H1 (cell line): ENCODE data around the gene SGK2. TPM values are rescaled to one million over a fixed set of nuclear protein-coding genes. Genes with fewer than 3 reads are reported as not detected.

Experiments used
- CTCF ChIA-PET: fragments of 300-600 bp; sonication (Branson Sonifier 250); formaldehyde crosslinking; loops from one replicate; lab custom pipeline; 2021; ENCODE audit not compliant: partially characterized antibody; lab: Charles Lee
- POLR2A ChIA-PET: fragments of 300-600 bp; sonication (Branson Sonifier 250); formaldehyde crosslinking; loops from one replicate; lab custom pipeline; 2021; ENCODE audit warnings: inconsistent platforms; ENCODE audit not compliant: partially characterized antibody; lab: Charles Lee
- DNase-seq, 2 experiments: peaks; one replicate each; pipeline versions ENCODE4 v3.0.0 to v3.0.0-alpha.2; 2010 to 2022; ENCODE audit warnings: low spot score in 2 of 2, low read depth in 1 of 2, mixed read lengths in 1 of 2
- FAIRE-seq: peaks from 2 replicates; lab custom pipeline; 2011; peaks lifted over from hg19 to GRCh38; lab: Jason Lieb, UNC
- H2AFZ ChIP-seq: 2 replicates; pipeline ENCODE4 v1.8.1; 2012; ENCODE audit warnings: low read length, inconsistent platforms
- H2AK5ac ChIP-seq: 2 replicates; pipeline ENCODE4 v1.6.1; 2013; ENCODE audit warnings: low read depth, low read length
- H2BK120ac ChIP-seq: replicated peaks from 2 replicates; pipeline ENCODE3; 2013; ENCODE audit warnings: low read depth, low read length, inconsistent platforms
- H2BK12ac ChIP-seq: 2 replicates; pipeline ENCODE4 v1.6.1; 2013; ENCODE audit warnings: low read depth, low read length
- H2BK15ac ChIP-seq: 2 replicates; pipeline ENCODE4 v1.6.1; 2013; ENCODE audit warnings: low read length
- H2BK20ac ChIP-seq: 2 replicates; pipeline ENCODE4 v1.6.1; 2013; ENCODE audit warnings: low read length
- H2BK5ac ChIP-seq: 2 replicates; pipeline ENCODE4 v1.6.1; 2013; ENCODE audit warnings: low read depth, low read length
- H3K14ac ChIP-seq: 2 replicates; pipeline ENCODE4 v1.6.1; 2013; ENCODE audit warnings: inconsistent platforms; ENCODE audit not compliant: insufficient read length
- H3K18ac ChIP-seq: 2 replicates; pipeline ENCODE4 v1.6.1; 2013; ENCODE audit warnings: low read length; ENCODE audit errors: extremely low read depth
- H3K23ac ChIP-seq: 2 replicates; pipeline ENCODE4 v1.6.1; 2013; ENCODE audit warnings: inconsistent platforms; ENCODE audit not compliant: insufficient read length
- H3K23me2 ChIP-seq: 2 replicates; pipeline ENCODE4 v1.6.1; 2013; ENCODE audit warnings: low read depth, low read length
- H3K27ac ChIP-seq: 2 replicates; pipeline ENCODE4 v1.6.1; 2011; ENCODE audit warnings: low read depth, low read length, inconsistent platforms
- H3K27me3 ChIP-seq, 4 experiments: replicated peaks in 1 of 4; 1 replicate in 1 of 4; 2 replicates in 3 of 4; pipeline versions ENCODE4 v1.6.1 to v1.8.1; 2011 to 2013; ENCODE audit warnings: low read length in 3 of 4, mild to moderate bottlenecking in 3 of 4, inconsistent platforms in 2 of 4, mixed read lengths in 2 of 4, moderate library complexity in 1 of 4; ENCODE audit not compliant: control insufficient read depth in 3 of 4, insufficient read depth in 3 of 4; ENCODE audit errors: extremely low read depth in 1 of 4
- H3K36me3 ChIP-seq, 4 experiments: 2 replicates each; pipeline versions ENCODE4 v1.6.1 to v1.8.1; 2011 to 2013; ENCODE audit warnings: mild to moderate bottlenecking in 4 of 4, low read length in 3 of 4, moderate library complexity in 2 of 4, control low read depth in 1 of 4, inconsistent platforms in 1 of 4; ENCODE audit not compliant: insufficient read depth in 4 of 4, control insufficient read depth in 2 of 4
- H3K4ac ChIP-seq: replicated peaks from 2 replicates; pipeline ENCODE3; 2013; ENCODE audit warnings: low read length, low read depth, mixed read lengths, inconsistent platforms; ENCODE audit not compliant: insufficient read length
- H3K4me1 ChIP-seq, 4 experiments: replicated peaks in 1 of 4; 1 replicate in 1 of 4; 2 replicates in 3 of 4; pipeline versions ENCODE4 v1.6.1 to v1.8.1; 2011 to 2013; ENCODE audit warnings: low read length in 3 of 4, inconsistent platforms in 2 of 4, mixed read lengths in 1 of 4; ENCODE audit not compliant: insufficient read depth in 4 of 4, control insufficient read depth in 3 of 4
- H3K4me2 ChIP-seq, 2 experiments: 2 replicates each; pipeline versions ENCODE4 v1.6.1 to v1.8.1; 2011 to 2013; ENCODE audit warnings: low read depth in 2 of 2, low read length in 2 of 2, control low read depth in 1 of 2, inconsistent platforms in 1 of 2, mild to moderate bottlenecking in 1 of 2; ENCODE audit not compliant: insufficient read depth in 1 of 2
- H3K4me3 ChIP-seq, 4 experiments: fragments of 200-600, 300-600 bp in 1 of 4; sonication (generic), shearing (Covaris generic), sonication (Bioruptor Twin) in 1 of 4; 2 replicates each; pipeline versions ENCODE4 v1.5.1 to v1.8.1; 2011 to 2016; ENCODE audit warnings: low read length in 4 of 4, low read depth in 3 of 4, control low read depth in 2 of 4, inconsistent platforms in 2 of 4, mild to moderate bottlenecking in 2 of 4, mixed read lengths in 1 of 4, moderate library complexity in 1 of 4; ENCODE audit not compliant: insufficient read depth in 2 of 4; ENCODE audit errors: extremely low read depth in 1 of 4
- H3K56ac ChIP-seq: replicated peaks from 2 replicates; pipeline ENCODE3; 2013; ENCODE audit warnings: low read depth, mild to moderate bottlenecking, mixed read lengths, low read length, inconsistent platforms; ENCODE audit not compliant: insufficient read length
- H3K79me1 ChIP-seq: 2 replicates; pipeline ENCODE4 v1.6.1; 2013; ENCODE audit warnings: low read depth, low read length, control low read depth
- H3K79me2 ChIP-seq, 2 experiments: 2 replicates each; pipeline versions ENCODE4 v1.6.1 to v1.8.1; 2012 to 2013; ENCODE audit warnings: low read length in 2 of 2, mild to moderate bottlenecking in 2 of 2, inconsistent platforms in 1 of 2; ENCODE audit not compliant: insufficient read depth in 2 of 2, control insufficient read depth in 1 of 2
- H3K9ac ChIP-seq, 4 experiments: replicated peaks in 1 of 4; 1 replicate in 1 of 4; 2 replicates in 3 of 4; pipeline versions ENCODE4 v1.6.1 to v1.8.1; 2011 to 2013; ENCODE audit warnings: low read depth in 3 of 4, low read length in 3 of 4, control low read depth in 2 of 4, mild to moderate bottlenecking in 2 of 4, moderate library complexity in 2 of 4, inconsistent platforms in 1 of 4; ENCODE audit errors: extremely low read depth in 1 of 4
- H3K9me3 ChIP-seq, 2 experiments: 2 replicates each; pipeline versions ENCODE4 v1.6.1 to v1.8.1; 2012 to 2013; ENCODE audit warnings: mild to moderate bottlenecking in 2 of 2, moderate library complexity in 2 of 2, control low read depth in 1 of 2, inconsistent platforms in 1 of 2, low read depth in 1 of 2, low read length in 1 of 2, mixed read lengths in 1 of 2; ENCODE audit not compliant: insufficient read depth in 2 of 2
- H4K20me1 ChIP-seq, 2 experiments: replicated peaks in 1 of 2; 2 replicates each; pipeline versions ENCODE3 to v1.8.1; 2011 to 2013; ENCODE audit warnings: inconsistent platforms in 2 of 2, low read length in 2 of 2, mild to moderate bottlenecking in 1 of 2; ENCODE audit not compliant: insufficient read depth in 2 of 2, control insufficient read depth in 1 of 2
- H4K5ac ChIP-seq: 2 replicates; pipeline ENCODE4 v1.6.1; 2013; ENCODE audit warnings: low read length, low read depth, mixed read lengths, inconsistent platforms; ENCODE audit not compliant: insufficient read length
- H4K8ac ChIP-seq: 2 replicates; pipeline ENCODE4 v1.8.0; 2013; ENCODE audit warnings: mild to moderate bottlenecking, moderate library complexity, low read length, inconsistent platforms; ENCODE audit not compliant: insufficient read depth; ENCODE audit errors: extremely low read depth
- H4K91ac ChIP-seq: replicated peaks from 2 replicates; pipeline ENCODE3; 2013; ENCODE audit warnings: low read length, mixed read lengths, inconsistent platforms; ENCODE audit not compliant: insufficient read length
- CBX5 ChIP-seq: fragments of 300-800, 300-1000 bp; sonication (generic); IDR thresholded peaks from 2 replicates; pipeline ENCODE4 v1.7.1; 2016; ENCODE audit warnings: antibody characterized with exemption, low read length, low read depth
- JUND ChIP-seq: IDR thresholded peaks from 2 replicates; pipeline ENCODE4 v1.6.1; 2011; ENCODE audit warnings: mild to moderate bottlenecking, improper control_type of control experiment, low read length
- NANOG ChIP-seq: IDR thresholded peaks from 2 replicates; pipeline ENCODE4 v1.6.1; 2011; ENCODE audit warnings: low read length, low read depth, mild to moderate bottlenecking, inconsistent platforms; ENCODE audit not compliant: insufficient read depth, poor library complexity, severe bottlenecking
- NRF1 ChIP-seq: IDR thresholded peaks from 2 replicates; pipeline ENCODE4 v1.6.1; 2011; ENCODE audit warnings: mild to moderate bottlenecking, low read depth, low read length, improper control_type of control experiment
- PHF8 ChIP-seq: fragments of 200-600 bp; sonication (generic); conservative IDR thresholded peaks from 2 replicates; pipeline ENCODE4 v1.7.1; 2012; ENCODE audit warnings: low read depth, mild to moderate bottlenecking, inconsistent platforms, low read length, moderate library complexity
- RXRA ChIP-seq: IDR thresholded peaks from 2 replicates; pipeline ENCODE4 v1.6.1; 2011; ENCODE audit warnings: low read depth, mild to moderate bottlenecking, low read length, moderate library complexity; ENCODE audit not compliant: insufficient read depth
- SUZ12 ChIP-seq: fragments of 200-600 bp; sonication (generic); IDR thresholded peaks from 2 replicates; pipeline ENCODE4 v1.6.1; 2012; ENCODE audit warnings: mild to moderate bottlenecking, inconsistent platforms, low read length, moderate library complexity, mixed read lengths
- TEAD4 ChIP-seq: IDR thresholded peaks from 2 replicates; pipeline ENCODE4 v1.6.1; 2012; ENCODE audit warnings: low read depth, low read length, inconsistent platforms, mixed read lengths
- WGBS, 2 experiments: shearing (Covaris generic) in 1 of 2; methylation state at CpG; one replicate each; pipeline versions ENCODE4 v1.1.6 to v1.1.7; 2013 to 2015; ENCODE audit warnings: low lambda C conversion rate in 2 of 2, mixed read lengths in 2 of 2, inconsistent platforms in 1 of 2, low coverage in 1 of 2, missing lambda C conversion rate in 1 of 2; ENCODE audit not compliant: insufficient replicate concordance in 2 of 2, insufficient coverage in 1 of 2, insufficient read length in 1 of 2; ENCODE audit errors: extremely low coverage in 1 of 2, missing lambda C conversion rate in 1 of 2; 5-methylcytosine and 5-hydroxymethylcytosine counted together
- polyA plus RNA-seq, 7 experiments: library from polyadenylated mRNA; depleted of rRNA in 3 of 7; stranded (reverse) in 5 of 7; unstranded in 2 of 7; fragments of >200 nt in 5 of 7; fragments of 200-250 nt in 2 of 7; gene quantifications; 1 replicate in 5 of 7; 2 replicates in 1 of 7; 4 replicates in 1 of 7; pipeline versions ENCODE4 v1.2.1 to v1.2.3, GENCODE V29; 2011 to 2013; ENCODE audit warnings: missing spikeins in 2 of 7, mixed read lengths in 2 of 7
- total RNA-seq: library from RNA; stranded (reverse); fragmentation: NEBNext Ultra II Directional; extraction: Animal tissue kit (Norgen Biotek cat#: 25700); gene quantifications from 2 replicates; pipeline ENCODE4 v1.2.1, GENCODE V29; 2021

The SGK2 gene
- total and polyA plus RNA-seq, 2 of the 8 experiments (the other 6 are each of a cell fraction or from before 2014, with no cell fraction given), result 0.21 TPM; not detected in 1

DNA sequence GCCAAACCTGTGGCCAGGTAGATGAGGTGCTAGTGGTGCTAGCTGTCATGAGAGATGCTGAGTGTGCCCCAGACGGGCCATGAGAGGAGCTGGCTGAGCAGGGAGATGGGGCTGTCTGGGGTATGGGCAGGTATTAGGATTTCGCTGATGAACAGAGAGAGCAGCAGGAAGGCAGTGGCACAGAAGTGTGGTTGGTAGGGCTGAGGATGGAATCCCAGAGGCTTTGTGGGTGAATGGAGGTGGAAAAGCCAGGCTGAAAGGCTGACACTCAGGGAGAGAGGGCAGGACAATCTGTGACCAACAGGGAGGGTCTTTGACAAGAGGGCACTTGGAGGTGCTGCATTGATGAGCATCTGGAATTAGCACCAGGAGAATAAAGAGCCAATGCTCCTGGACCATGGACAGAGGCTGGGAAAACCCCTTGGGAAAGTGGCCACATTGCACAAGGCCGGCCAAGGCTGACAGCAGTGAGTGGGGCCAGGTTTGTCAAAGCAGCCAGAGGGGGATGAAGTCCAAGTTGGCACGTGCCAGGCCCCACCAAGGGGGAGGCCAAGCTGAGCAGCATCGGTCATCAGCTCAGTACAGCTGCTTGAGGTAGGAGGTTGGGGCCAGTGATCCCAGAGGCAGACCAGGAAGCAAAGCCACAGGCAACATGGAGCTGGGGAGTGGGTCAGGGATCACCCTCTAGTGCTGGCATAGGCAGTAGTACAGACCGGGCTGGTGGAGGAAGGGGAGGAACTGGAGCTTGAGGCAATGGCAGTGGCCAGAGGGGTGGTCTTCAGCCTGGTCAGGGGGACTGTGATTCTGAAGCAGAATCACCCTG, 19.7 kb upstream of the SGK2 start:
- Histone ChIP-seq H2BK20ac (no peak overlapping the region), H3K56ac (no peak overlapping the region), H3K4me1 (no peaks in the 10 kb centered on the region), H2AK5ac (no peak overlapping the region), H3K79me2 (no peaks in the 10 kb centered on the region), H3K27ac (no peak overlapping the region), H2BK5ac (no peak overlapping the region), H3K14ac (no peak overlapping the region), H3K23me2 (no peaks in the 10 kb centered on the region), H3K27me3 (no peaks in the 10 kb centered on the region), H3K9ac (no peak overlapping the region), H4K8ac (no peak overlapping the region), H3K36me3 (peaks cover 0 to 14% (median 5%) of the 10 kb centered on the region in 4 experiments; a peak in 5 of 8 replicates), H2BK15ac (no peak overlapping the region), H3K9me3 (no peaks in the 10 kb centered on the region), H3K4me3 (no peak overlapping the region), H4K91ac (no peak overlapping the region), H3K23ac (no peak overlapping the region), H2BK120ac (no peak overlapping the region), H2AFZ (no peak overlapping the region), H3K4ac (no peak overlapping the region), H3K79me1 (no peaks in the 10 kb centered on the region), H2BK12ac (no peak overlapping the region), H3K18ac (no peak overlapping the region), H4K5ac (no peak overlapping the region), H4K20me1 (peaks cover 2% of the 10 kb centered on the region in 2 experiments), H3K4me2 (no peak overlapping the region)
- TF ChIP-seq RXRA (no peak), NANOG (no peak), TEAD4 (no peak), CBX5 (no peak), NRF1 (no peak), JUND (no peak), PHF8 (no peak), SUZ12 (no peak)
- FAIRE-seq, result no peak
- POLR2A ChIA-PET, result interaction anchor here (1.7 to 5.2 kb wide), 2 partner anchors 14 to 83 kb away, joined by 4 to 23 read pairs; partner anchors contain the start of gene SRSF6
- WGBS, 2 experiments, result 92% methylated on average over 6 of the region's 6 CpGs; no CpG with 5 or more reads in 1 of the 2 experiments
- CTCF ChIA-PET, result interaction anchor here (0.6 to 6.5 kb wide), 35 partner anchors 7 to 850 kb away, joined by 3 to 54 read pairs (median 6); partner anchors contain the start of gene SGK2
- DNase-seq, result no peak
